GM12878 (cell line): ENCODE data around the gene RAP1GAP.

Experiments used
- CTCF ChIP-seq, 3 experiments: IDR thresholded peaks in 2 of 3; conservative IDR thresholded peaks in 1 of 3; 2 replicates each; pipeline ENCODE4 v1.5.1; 2011; ENCODE audit warnings: low read depth in 3 of 3, low read length in 3 of 3, mild to moderate bottlenecking in 3 of 3, control low read depth in 2 of 3, moderate library complexity in 2 of 3, inconsistent platforms in 1 of 3, mixed read lengths in 1 of 3; ENCODE audit not compliant: control insufficient read depth in 2 of 3, insufficient read depth in 1 of 3; ENCODE audit errors: extremely low read depth in 1 of 3
- EP300 ChIP-seq, 2 experiments: fragments of 150-350 bp in 1 of 2; IDR thresholded peaks; 2 replicates each; pipeline ENCODE4 v1.6.1; 2011 to 2012; ENCODE audit warnings: low read depth in 2 of 2, low read length in 2 of 2, borderline replicate concordance in 1 of 2, improper control_type of control experiment in 1 of 2, inconsistent platforms in 1 of 2; ENCODE audit not compliant: control insufficient read depth in 1 of 2
- EZH2 ChIP-seq: IDR thresholded peaks from 2 replicates; pipeline ENCODE4 v1.6.1; 2012; ENCODE audit warnings: low read depth, mild to moderate bottlenecking, control low read depth, inconsistent platforms, low read length, borderline replicate concordance; ENCODE audit not compliant: control insufficient read depth
- POLR2A ChIP-seq: IDR thresholded peaks from 2 replicates; pipeline ENCODE4 v1.6.1; 2011; ENCODE audit warnings: low read depth, mild to moderate bottlenecking, low read length
- POLR2AphosphoS5 ChIP-seq: IDR thresholded peaks from 2 replicates; pipeline ENCODE4 v1.6.1; 2011; ENCODE audit warnings: mild to moderate bottlenecking, low read length, inconsistent platforms
- SIN3A ChIP-seq: IDR thresholded peaks from 2 replicates; pipeline ENCODE4 v1.6.1; 2012; ENCODE audit warnings: low read depth, low read length, improper control_type of control experiment

DNA sequence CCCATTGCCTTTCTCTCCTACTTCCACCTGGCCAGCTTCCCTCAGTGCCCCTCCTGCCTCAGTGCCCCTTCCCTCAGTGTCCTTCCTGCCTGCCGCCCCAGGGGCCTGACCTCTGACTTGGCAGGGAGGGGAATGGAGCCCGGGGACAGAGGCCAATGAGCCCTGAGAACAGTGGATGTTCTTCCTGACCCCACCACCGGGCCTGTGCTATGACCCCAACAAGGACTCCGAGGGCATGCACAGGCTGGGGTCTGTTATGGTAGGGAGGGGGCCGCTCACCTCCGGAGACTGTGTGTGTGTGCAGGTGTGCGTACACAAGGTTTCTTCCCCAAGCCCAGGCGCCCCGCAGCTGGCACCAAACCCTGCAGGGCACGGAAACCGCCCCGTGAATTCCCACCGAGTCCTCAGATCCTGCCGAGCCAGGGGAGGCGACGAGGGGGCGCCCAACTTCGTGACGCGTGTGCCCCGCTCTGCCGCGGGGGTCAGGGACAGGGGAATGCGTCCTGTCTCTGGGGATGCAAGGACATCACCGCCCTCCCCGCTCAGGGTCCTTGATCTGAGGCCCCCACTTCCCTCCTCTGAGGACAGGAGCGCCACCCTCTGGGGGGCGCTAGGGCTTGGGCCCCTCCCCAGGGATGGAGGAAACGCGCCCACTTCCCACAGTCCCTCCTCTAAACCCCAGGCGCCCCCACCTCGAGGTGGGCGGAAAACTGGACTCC, 766 bp downstream of the RAP1GAP start:
- TF ChIP-seq SIN3A = no peak
- no peak for TF ChIP-seq CTCF (IDR thresholded peaks at IDR 0.05 in 2 of 3, conservative IDR thresholded peaks at IDR 0.05 in 1 of 3; ENCODE audit: control insufficient read depth in 2 of 3, extremely low read depth in 1 of 3, insufficient read depth in 1 of 3, low read depth in 3 of 3, low read length in 3 of 3)
- no peak for TF ChIP-seq POLR2A
- no peak for TF ChIP-seq POLR2AphosphoS5
- no peak for TF ChIP-seq EZH2
- no peak for TF ChIP-seq EP300 (IDR thresholded peaks at IDR 0.05; ENCODE audit: borderline replicate concordance in 1 of 2, control insufficient read depth in 1 of 2, low read depth in 2 of 2, low read length in 2 of 2)
